ENCODE measurements around the gene HELZ2. TPM values are rescaled to one million over a fixed set of nuclear protein-coding genes. Genes with fewer than 3 reads are reported as not detected.
"Not testable (repeated sequence)": the region's sequence is repeated elsewhere in the genome, so short reads cannot be mapped to it uniquely, and the experiment has no call there.

The HELZ2 gene
- total and polyA plus RNA-seq, 2 donors (not counting 1 experiment from before 2014, with no cell fraction given), result 3.3 to 47.6 TPM

DNA sequence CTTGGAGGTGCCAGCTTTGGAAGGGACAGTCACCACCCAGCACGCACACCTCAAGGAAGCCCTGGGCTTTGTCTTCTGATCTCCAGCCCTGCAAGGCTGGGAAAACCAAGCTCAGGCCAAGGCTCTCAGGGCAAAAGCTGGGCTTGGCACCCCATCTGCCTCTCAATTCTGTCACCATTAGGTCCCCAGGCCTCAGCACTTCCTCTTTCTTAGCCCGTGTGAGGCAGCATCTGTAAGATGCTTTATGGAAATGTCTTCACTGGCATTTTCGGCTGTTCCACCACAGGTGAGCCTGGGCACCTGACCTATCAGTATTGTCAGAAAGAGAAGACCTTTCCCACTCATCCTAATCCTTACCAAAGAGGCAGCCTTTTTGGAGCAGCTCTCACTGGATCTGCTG lies 28.3 kb upstream of the HELZ2 start:
- Histone ChIP-seq H2AFZ (ENCODE audit: low read length) (no peak overlapping the region), H3K27ac (ENCODE audit: insufficient read depth, low read length) (no peak overlapping the region), H3K27me3 (ENCODE audit: control insufficient read depth, insufficient read depth, low read length) (no peaks in the 10 kb centered on the region), H3K9me3 (ENCODE audit: control insufficient read depth, insufficient read depth, low read depth, low read length) (no peaks in the 10 kb centered on the region), H3K4me1 (ENCODE audit: control insufficient read depth, extremely low read depth, insufficient read depth, low read length) (no peaks in the 10 kb centered on the region), H3K4me3 (replicated peaks in 1 of 4; ENCODE audit: control extremely low read depth in 1 of 4, insufficient read depth in 1 of 4, low read depth in 3 of 4, low read length in 4 of 4) (no peak overlapping the region), H3K4me2 (ENCODE audit: extremely low read depth, insufficient read depth, low read length) (no peak overlapping the region), H3K79me2 (ENCODE audit: control insufficient read depth, insufficient read depth, low read length) (no peaks in the 10 kb centered on the region), H3K36me3 (ENCODE audit: control insufficient read depth, insufficient read depth, low read length) (peaks cover 16% of the 10 kb centered on the region), H3K9ac (ENCODE audit: insufficient read depth, low read length) (no peak overlapping the region), H4K20me1 (ENCODE audit: control insufficient read depth, extremely low read depth, insufficient read depth, low read length) (no peaks in the 10 kb centered on the region)
- TF ChIP-seq, protein P1, sequence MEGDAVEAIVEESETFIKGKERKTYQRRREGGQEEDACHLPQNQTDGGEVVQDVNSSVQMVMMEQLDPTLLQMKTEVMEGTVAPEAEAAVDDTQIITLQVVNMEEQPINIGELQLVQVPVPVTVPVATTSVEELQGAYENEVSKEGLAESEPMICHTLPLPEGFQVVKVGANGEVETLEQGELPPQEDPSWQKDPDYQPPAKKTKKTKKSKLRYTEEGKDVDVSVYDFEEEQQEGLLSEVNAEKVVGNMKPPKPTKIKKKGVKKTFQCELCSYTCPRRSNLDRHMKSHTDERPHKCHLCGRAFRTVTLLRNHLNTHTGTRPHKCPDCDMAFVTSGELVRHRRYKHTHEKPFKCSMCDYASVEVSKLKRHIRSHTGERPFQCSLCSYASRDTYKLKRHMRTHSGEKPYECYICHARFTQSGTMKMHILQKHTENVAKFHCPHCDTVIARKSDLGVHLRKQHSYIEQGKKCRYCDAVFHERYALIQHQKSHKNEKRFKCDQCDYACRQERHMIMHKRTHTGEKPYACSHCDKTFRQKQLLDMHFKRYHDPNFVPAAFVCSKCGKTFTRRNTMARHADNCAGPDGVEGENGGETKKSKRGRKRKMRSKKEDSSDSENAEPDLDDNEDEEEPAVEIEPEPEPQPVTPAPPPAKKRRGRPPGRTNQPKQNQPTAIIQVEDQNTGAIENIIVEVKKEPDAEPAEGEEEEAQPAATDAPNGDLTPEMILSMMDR (conservative IDR thresholded peaks at IDR 0.05 in 1 of 2, IDR thresholded peaks at IDR 0.05 in 1 of 2; ENCODE audit: low read depth in 1 of 2, low read length in 2 of 2), result no peak
- TF ChIP-seq EZH2 (IDR thresholded peaks at IDR 0.05; ENCODE audit: low read length, missing control alignments), result no peak
- DNase-seq (ENCODE audit: low read depth in 2 of 2), result no peak

DNA sequence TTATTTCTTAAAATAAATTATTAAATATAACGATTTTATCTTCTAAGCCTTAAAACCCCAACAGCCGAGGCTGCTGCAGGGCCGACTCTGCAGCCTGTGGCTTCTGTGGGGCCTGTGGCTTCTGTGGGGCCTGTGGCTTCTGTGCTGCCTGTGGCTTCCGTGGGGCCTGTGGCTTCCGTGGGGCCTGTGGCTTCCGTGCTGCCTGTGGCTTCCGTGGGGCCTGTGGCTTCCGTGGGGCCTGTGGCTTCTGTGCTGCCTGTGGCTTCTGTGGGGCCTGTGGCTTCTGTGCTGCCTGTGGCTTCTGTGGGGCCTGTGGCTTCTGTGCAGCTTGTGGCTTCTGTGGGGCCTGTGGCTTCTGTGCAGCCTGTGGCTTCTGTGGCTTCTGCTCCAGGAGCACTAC lies 27.6 kb upstream of the HELZ2 start:
- H3K79me2 ChIP-seq (ENCODE audit: control insufficient read depth, insufficient read depth, low read length); H3K4me1 ChIP-seq (ENCODE audit: control insufficient read depth, extremely low read depth, insufficient read depth, low read length); H3K27ac ChIP-seq (ENCODE audit: insufficient read depth, low read length); H4K20me1 ChIP-seq (ENCODE audit: control insufficient read depth, extremely low read depth, insufficient read depth, low read length); H3K9me3 ChIP-seq (ENCODE audit: control insufficient read depth, insufficient read depth, low read depth, low read length); H3K9ac ChIP-seq (ENCODE audit: insufficient read depth, low read length); H3K27me3 ChIP-seq (ENCODE audit: control insufficient read depth, insufficient read depth, low read length); DNase-seq (ENCODE audit: low read depth in 2 of 2); H3K4me3 ChIP-seq (replicated peaks in 1 of 4; ENCODE audit: control extremely low read depth in 1 of 4, insufficient read depth in 1 of 4, low read depth in 3 of 4, low read length in 4 of 4); H3K4me2 ChIP-seq (ENCODE audit: extremely low read depth, insufficient read depth, low read length); H2AFZ ChIP-seq (ENCODE audit: low read length): not testable (repeated sequence)
- peaks cover 16% of the 10 kb centered on the region for H3K36me3 ChIP-seq (ENCODE audit: control insufficient read depth, insufficient read depth, low read length)

DNA sequence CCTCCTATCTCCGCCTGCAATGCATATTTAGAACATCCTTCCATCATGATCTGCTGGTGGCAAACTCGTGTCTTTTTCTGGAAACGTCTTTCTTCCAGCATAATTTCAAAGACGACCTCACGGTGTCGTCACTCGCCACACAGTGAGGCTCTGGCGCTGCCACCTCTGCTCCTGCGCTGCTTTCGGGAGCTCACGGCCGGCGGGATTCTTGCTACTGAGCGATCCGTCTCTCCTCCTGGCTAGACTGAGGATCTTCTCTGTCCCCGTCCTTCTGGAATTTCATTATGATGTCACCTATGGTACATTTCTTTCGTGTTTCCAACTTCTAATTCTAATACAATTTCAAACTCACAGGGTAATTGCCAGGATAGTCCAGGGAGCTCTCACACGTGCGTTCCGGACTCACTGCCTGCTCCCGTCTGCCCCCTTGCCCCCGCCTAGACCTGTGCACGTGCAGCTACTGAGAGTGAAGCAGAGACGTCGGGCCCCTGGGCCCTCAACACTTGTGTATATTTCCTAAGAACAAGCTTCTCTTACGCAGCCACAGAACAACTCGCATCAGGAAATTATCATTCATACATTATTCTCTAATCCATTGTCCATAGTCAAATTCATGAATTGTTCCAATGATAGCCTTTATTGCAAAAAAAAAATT lies 25.5 kb upstream of the HELZ2 start:
- no peaks in the 10 kb centered on the region for H3K9me3 ChIP-seq (ENCODE audit: control insufficient read depth, insufficient read depth, low read depth, low read length)
- H3K27ac ChIP-seq (ENCODE audit: insufficient read depth, low read length), result no peak overlapping the region
- no peaks in the 10 kb centered on the region for H4K20me1 ChIP-seq (ENCODE audit: control insufficient read depth, extremely low read depth, insufficient read depth, low read length)
- no peak for DNase-seq (ENCODE audit: low read depth in 2 of 2)
- H3K4me3 ChIP-seq (replicated peaks in 1 of 4; ENCODE audit: control extremely low read depth in 1 of 4, insufficient read depth in 1 of 4, low read depth in 3 of 4, low read length in 4 of 4), result no peak overlapping the region
- peaks cover 20% of the 10 kb centered on the region for H3K36me3 ChIP-seq (ENCODE audit: control insufficient read depth, insufficient read depth, low read length)
- H2AFZ ChIP-seq (ENCODE audit: low read length), result no peak overlapping the region
- H3K4me2 ChIP-seq (ENCODE audit: extremely low read depth, insufficient read depth, low read length), result no peak overlapping the region
- TF ChIP-seq EZH2 (IDR thresholded peaks at IDR 0.05; ENCODE audit: low read length, missing control alignments), result no peak
- TF ChIP-seq, protein P1 (conservative IDR thresholded peaks at IDR 0.05 in 1 of 2, IDR thresholded peaks at IDR 0.05 in 1 of 2; ENCODE audit: low read depth in 1 of 2, low read length in 2 of 2), result no peak
- no peaks in the 10 kb centered on the region for H3K79me2 ChIP-seq (ENCODE audit: control insufficient read depth, insufficient read depth, low read length)
- no peak overlapping the region for H3K9ac ChIP-seq (ENCODE audit: insufficient read depth, low read length)
- no peaks in the 10 kb centered on the region for H3K27me3 ChIP-seq (ENCODE audit: control insufficient read depth, insufficient read depth, low read length)
- peaks cover under 1% of the 10 kb centered on the region for H3K4me1 ChIP-seq (ENCODE audit: control insufficient read depth, extremely low read depth, insufficient read depth, low read length)

All from fibroblast of lung (primary cell).